Measurements from ENCODE around the gene MAL. TPM values are rescaled to one million over a fixed set of nuclear protein-coding genes. Genes with fewer than 3 reads are reported as not detected.

MAL gene
- total RNA-seq, 4 donors from 2014 or later: 6.5 to 29.4 (median 11.8) TPM

GRCh38 chr2:95018861-95019550, 6.5 kb upstream of the MAL start:
- Histone ChIP-seq H3K4me3 (no peak overlapping the region), H3K9me3 (no peaks in the 10 kb centered on the region), H3K4me1 (no peaks in the 10 kb centered on the region), H3K27me3 (peaks cover 27% of the 10 kb centered on the region), H3K27ac (no peak overlapping the region), H3K36me3 (no peaks in the 10 kb centered on the region)
- TF ChIP-seq POLR2A (IDR thresholded peaks at IDR 0.05) (no peak), POLR2AphosphoS5 (IDR thresholded peaks at IDR 0.05) (no peak)
- WGBS: 83% methylated on average over 12 of the region's 12 CpGs
- DNase-seq (ENCODE audit: low spot score in 2 of 2): no peak

GRCh38 chr2:95019572-95019971, 5.9 kb upstream of the MAL start:
- Histone ChIP-seq H3K27ac (no peak overlapping the region), H3K9me3 (no peaks in the 10 kb centered on the region), H3K27me3 (peaks cover 33% of the 10 kb centered on the region), H3K4me3 (no peak overlapping the region), H3K36me3 (no peaks in the 10 kb centered on the region), H3K4me1 (no peaks in the 10 kb centered on the region)
- TF ChIP-seq POLR2AphosphoS5 (IDR thresholded peaks at IDR 0.05) (no peak), POLR2A (IDR thresholded peaks at IDR 0.05) (no peak), EP300 (IDR thresholded peaks at IDR 0.05) (no peak), CTCF (IDR thresholded peaks at IDR 0.05) (no peak)
- WGBS: 79% methylated on average over 4 of the region's 4 CpGs
- DNase-seq (ENCODE audit: low spot score in 2 of 2): no peak

- DNase-seq (ENCODE audit: low spot score in 2 of 2): no peak
- Histone ChIP-seq H3K9me3 (no peaks in the 10 kb centered on the region), H3K4me1 (peaks cover 7% of the 10 kb centered on the region), H3K4me3 (no peak overlapping the region), H3K27ac (no peak overlapping the region), H3K36me3 (no peaks in the 10 kb centered on the region), H3K27me3 (peaks cover 41% of the 10 kb centered on the region)
- WGBS: 71% methylated on average over 8 of the region's 9 CpGs
- TF ChIP-seq CTCF (IDR thresholded peaks at IDR 0.05) (no peak), POLR2A (IDR thresholded peaks at IDR 0.05) (no peak), POLR2AphosphoS5 (IDR thresholded peaks at IDR 0.05) (no peak)
These were observed 5.1 kb upstream of the MAL start for GRCh38 chr2:95020275-95021022.

GRCh38 chr2:95021023-95021416, 4.5 kb upstream of the MAL start:
- Histone ChIP-seq H3K9me3 (no peaks in the 10 kb centered on the region), H3K27me3 (peaks cover 47% of the 10 kb centered on the region), H3K36me3 (no peaks in the 10 kb centered on the region), H3K27ac (no peak overlapping the region), H3K4me1 (peaks cover 13% of the 10 kb centered on the region), H3K4me3 (no peak overlapping the region)
- DNase-seq (ENCODE audit: low spot score in 2 of 2): no peak
- no peak for TF ChIP-seq POLR2A (IDR thresholded peaks at IDR 0.05)
- no peak for TF ChIP-seq EP300 (IDR thresholded peaks at IDR 0.05)
- TF ChIP-seq POLR2AphosphoS5 (IDR thresholded peaks at IDR 0.05): no peak
- TF ChIP-seq CTCF (IDR thresholded peaks at IDR 0.05): no peak
- WGBS: 74% methylated on average over 5 of the region's 5 CpGs

- Histone ChIP-seq H3K36me3 (no peaks in the 10 kb centered on the region), H3K4me1 (peaks cover 21% of the 10 kb centered on the region), H3K27ac (no peak overlapping the region), H3K4me3 (no peak overlapping the region), H3K27me3 (peaks cover 55% of the 10 kb centered on the region), H3K9me3 (no peaks in the 10 kb centered on the region)
- WGBS: 92% methylated on average over 2 of the region's 4 CpGs
- DNase-seq (ENCODE audit: low spot score in 2 of 2): no peak
- TF ChIP-seq POLR2A (IDR thresholded peaks at IDR 0.05) (no peak), CTCF (IDR thresholded peaks at IDR 0.05) (no peak), POLR2AphosphoS5 (IDR thresholded peaks at IDR 0.05) (no peak), EP300 (IDR thresholded peaks at IDR 0.05) (no peak)
These were observed 3.7 kb upstream of the MAL start for GRCh38 chr2:95021847-95022246.

All from suprapubic skin (tissue), 4 donors.